Measurements from ENCODE around the gene MINK1. TPM values are rescaled to one million over a fixed set of nuclear protein-coding genes. Genes with fewer than 3 reads are reported as not detected.

Gene MINK1
- total and polyA plus RNA-seq, 10 of the 15 experiments (the other 5 are each of a cell fraction or from before 2014, with no cell fraction given) = 0.08 to 55.6 (median 15.0) TPM

DNA sequence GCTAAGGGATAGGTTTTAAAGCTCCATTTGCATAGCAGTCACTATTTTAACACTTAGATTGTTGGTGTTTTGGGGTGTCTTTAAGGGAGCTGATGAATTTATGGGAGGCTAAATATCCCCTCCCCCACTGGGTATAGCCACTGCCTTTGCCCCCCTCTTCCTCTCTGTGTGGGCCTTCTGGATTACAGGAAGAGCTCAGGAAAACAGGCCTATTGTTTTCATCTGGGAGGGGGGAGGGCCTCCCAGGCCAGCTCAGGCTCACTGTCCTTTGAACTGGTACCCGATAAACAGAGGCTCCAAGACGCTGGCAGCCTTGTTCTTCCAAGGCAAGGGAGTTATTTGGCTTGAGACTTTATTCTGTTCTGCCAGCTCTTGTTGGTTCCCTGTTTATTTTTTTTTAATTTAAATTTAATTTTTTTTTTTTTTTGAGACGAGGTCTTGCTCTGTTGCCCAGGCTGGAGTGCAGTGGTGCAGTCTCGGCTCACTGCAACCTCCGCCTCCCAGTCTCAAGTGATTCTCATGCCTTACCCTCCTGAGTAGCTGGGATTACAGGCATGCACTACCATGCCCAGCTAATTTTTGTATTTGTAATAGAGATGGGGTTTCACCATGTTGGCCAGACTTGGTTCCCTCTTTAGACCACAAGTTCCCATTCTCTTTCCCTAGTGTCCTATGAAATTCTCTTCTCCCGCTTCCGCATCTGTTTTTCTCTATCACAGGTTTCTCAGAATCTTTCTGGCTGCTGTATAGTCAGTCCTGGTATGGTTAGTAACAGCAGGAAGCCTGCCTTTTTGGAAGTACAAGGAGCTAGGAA is 25.1 kb downstream of the MINK1 start:
- Histone ChIP-seq H3K27me3 (replicated peaks in 1 of 2; ENCODE audit: control insufficient read depth in 2 of 2, insufficient read depth in 2 of 2, low read length in 1 of 2) (no peaks in the 10 kb centered on the region), H3K36me3 (ENCODE audit: control insufficient read depth in 2 of 2, insufficient read depth in 2 of 2, low read length in 1 of 2) (peaks cover 1 to 3% of the 10 kb centered on the region in 2 experiments; a peak in 3 of 4 replicates), H4K20me1 (ENCODE audit: control insufficient read depth, insufficient read depth) (no peaks in the 10 kb centered on the region), H3K4me2 (ENCODE audit: control insufficient read depth, insufficient read depth) (no peak overlapping the region), H3K4me1 (ENCODE audit: control insufficient read depth, insufficient read depth, low read length) (no peaks in the 10 kb centered on the region), H3K4me3 (no peak overlapping the region), H2AFZ (ENCODE audit: control insufficient read depth, low read depth, low read length) (no peak overlapping the region), H3K27ac (ENCODE audit: control insufficient read depth, insufficient read depth) (no peak overlapping the region), H3K9me3 (replicated peaks; ENCODE audit: control insufficient read depth, insufficient read depth, low read length) (no peaks in the 10 kb centered on the region), H3K9ac (ENCODE audit: control insufficient read depth, insufficient read depth, low read length) (no peak overlapping the region), H3K79me2 (ENCODE audit: control insufficient read depth, insufficient read depth, low read length) (no peaks in the 10 kb centered on the region)
- WGBS (ENCODE audit: insufficient coverage, insufficient replicate concordance, low lambda C conversion rate, missing lambda C conversion rate) = 95% methylated on average over 6 of the region's 7 CpGs
- intact Hi-C loops (cut with micrococcal nuclease; ENCODE audit: unreplicated experiment) (no loop called here), in situ Hi-C loops (cut with MboI) (no loop called here)
- FAIRE-seq (no peak), DNase-seq (ENCODE audit: low read depth, low spot score) (no peak), ATAC-seq (no peak)
- ChIA-PET CTCF (interaction anchor here (0.7 to 1.2 kb wide), 3 partner anchors 9 to 148 kb away, joined by 3 read pairs; partner anchors contain the start of gene ARRB2), RAD21 (ENCODE audit: unreplicated experiment) (no interaction called here), SMC1A (ENCODE audit: uncharacterized antibody, unreplicated experiment) (interaction anchor here (0.6 to 1.3 kb wide), 4 partner anchors 12 to 148 kb away, joined by 3 read pairs; no protein-coding TSS in a partner anchor), POLR2A (no interaction called here)
- BruUV-seq (replicated peaks) = no TSS peak
- TF ChIP-seq GABPA (IDR thresholded peaks at IDR 0.05; ENCODE audit: low read depth) (no peak), HDAC6 (IDR thresholded peaks at IDR 0.05; ENCODE audit: unreplicated experiment) (no peak), FOS (IDR thresholded peaks at IDR 0.05; ENCODE audit: borderline replicate concordance, extremely low read depth, insufficient read length) (no peak), WRNIP1 (IDR thresholded peaks at IDR 0.05; ENCODE audit: borderline replicate concordance, low read depth, low read length) (no peak), SUPT20H (IDR thresholded peaks at IDR 0.05; ENCODE audit: borderline replicate concordance, control insufficient read depth, low read depth, low read length) (no peak), POLR2AphosphoS5 (IDR thresholded peaks at IDR 0.05; ENCODE audit: low read length) (no peak), EZH2 (IDR thresholded peaks at IDR 0.05; ENCODE audit: borderline replicate concordance, control insufficient read depth, low read depth, low read length) (no peak), ESRRA (IDR thresholded peaks at IDR 0.05; ENCODE audit: low read length) (no peak), TCF12 (IDR thresholded peaks at IDR 0.05; ENCODE audit: low read depth, low read length) (no peak)
- TF ChIP-seq, protein P1, sequence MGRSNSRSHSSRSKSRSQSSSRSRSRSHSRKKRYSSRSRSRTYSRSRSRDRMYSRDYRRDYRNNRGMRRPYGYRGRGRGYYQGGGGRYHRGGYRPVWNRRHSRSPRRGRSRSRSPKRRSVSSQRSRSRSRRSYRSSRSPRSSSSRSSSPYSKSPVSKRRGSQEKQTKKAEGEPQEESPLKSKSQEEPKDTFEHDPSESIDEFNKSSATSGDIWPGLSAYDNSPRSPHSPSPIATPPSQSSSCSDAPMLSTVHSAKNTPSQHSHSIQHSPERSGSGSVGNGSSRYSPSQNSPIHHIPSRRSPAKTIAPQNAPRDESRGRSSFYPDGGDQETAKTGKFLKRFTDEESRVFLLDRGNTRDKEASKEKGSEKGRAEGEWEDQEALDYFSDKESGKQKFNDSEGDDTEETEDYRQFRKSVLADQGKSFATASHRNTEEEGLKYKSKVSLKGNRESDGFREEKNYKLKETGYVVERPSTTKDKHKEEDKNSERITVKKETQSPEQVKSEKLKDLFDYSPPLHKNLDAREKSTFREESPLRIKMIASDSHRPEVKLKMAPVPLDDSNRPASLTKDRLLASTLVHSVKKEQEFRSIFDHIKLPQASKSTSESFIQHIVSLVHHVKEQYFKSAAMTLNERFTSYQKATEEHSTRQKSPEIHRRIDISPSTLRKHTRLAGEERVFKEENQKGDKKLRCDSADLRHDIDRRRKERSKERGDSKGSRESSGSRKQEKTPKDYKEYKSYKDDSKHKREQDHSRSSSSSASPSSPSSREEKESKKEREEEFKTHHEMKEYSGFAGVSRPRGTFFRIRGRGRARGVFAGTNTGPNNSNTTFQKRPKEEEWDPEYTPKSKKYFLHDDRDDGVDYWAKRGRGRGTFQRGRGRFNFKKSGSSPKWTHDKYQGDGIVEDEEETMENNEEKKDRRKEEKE (IDR thresholded peaks at IDR 0.05) = no peak
- TF ChIP-seq, protein P2, sequence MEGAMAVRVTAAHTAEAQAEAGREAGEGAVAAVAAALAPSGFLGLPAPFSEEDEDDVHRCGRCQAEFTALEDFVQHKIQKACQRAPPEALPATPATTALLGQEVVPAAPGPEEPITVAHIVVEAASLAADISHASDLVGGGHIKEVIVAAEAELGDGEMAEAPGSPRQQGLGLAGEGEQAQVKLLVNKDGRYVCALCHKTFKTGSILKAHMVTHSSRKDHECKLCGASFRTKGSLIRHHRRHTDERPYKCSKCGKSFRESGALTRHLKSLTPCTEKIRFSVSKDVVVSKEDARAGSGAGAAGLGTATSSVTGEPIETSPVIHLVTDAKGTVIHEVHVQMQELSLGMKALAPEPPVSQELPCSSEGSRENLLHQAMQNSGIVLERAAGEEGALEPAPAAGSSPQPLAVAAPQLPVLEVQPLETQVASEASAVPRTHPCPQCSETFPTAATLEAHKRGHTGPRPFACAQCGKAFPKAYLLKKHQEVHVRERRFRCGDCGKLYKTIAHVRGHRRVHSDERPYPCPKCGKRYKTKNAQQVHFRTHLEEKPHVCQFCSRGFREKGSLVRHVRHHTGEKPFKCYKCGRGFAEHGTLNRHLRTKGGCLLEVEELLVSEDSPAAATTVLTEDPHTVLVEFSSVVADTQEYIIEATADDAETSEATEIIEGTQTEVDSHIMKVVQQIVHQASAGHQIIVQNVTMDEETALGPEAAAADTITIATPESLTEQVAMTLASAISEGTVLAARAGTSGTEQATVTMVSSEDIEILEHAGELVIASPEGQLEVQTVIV (IDR thresholded peaks at IDR 0.05; ENCODE audit: borderline replicate concordance, partially characterized antibody) = no peak
- TF ChIP-seq, protein P3, sequence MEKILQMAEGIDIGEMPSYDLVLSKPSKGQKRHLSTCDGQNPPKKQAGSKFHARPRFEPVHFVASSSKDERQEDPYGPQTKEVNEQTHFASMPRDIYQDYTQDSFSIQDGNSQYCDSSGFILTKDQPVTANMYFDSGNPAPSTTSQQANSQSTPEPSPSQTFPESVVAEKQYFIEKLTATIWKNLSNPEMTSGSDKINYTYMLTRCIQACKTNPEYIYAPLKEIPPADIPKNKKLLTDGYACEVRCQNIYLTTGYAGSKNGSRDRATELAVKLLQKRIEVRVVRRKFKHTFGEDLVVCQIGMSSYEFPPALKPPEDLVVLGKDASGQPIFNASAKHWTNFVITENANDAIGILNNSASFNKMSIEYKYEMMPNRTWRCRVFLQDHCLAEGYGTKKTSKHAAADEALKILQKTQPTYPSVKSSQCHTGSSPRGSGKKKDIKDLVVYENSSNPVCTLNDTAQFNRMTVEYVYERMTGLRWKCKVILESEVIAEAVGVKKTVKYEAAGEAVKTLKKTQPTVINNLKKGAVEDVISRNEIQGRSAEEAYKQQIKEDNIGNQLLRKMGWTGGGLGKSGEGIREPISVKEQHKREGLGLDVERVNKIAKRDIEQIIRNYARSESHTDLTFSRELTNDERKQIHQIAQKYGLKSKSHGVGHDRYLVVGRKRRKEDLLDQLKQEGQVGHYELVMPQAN (conservative IDR thresholded peaks at IDR 0.05) = no peak
